Inflammatory macrophage treated with lipopolysaccharide for 1 hour (primary cell): Measurements from ENCODE around the gene SV2C.

ENCODE experiments used
- DNase-seq, 2 donors: peaks; one replicate each; pipeline ENCODE4 v3.0.0-alpha.2; 2020 to 2022

Gene SV2C

DNA sequence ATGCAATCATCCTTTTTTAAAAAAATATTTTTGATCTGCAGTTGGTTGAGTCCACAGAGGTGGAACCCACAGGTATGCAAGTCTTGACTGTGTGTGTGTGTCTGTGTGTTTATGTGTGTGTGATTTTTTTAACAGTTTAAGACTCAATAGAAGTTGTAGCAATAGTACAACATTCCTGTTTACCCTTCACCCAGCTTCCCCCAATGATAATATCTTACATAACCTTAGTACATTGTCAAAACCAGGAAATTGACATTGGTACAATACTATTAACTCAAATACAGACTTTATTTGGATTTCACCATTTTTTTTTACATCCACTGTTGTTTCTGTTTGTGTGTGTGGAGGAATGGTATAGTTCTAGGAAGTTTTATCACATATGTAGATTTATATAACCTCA is 81.8 kb downstream of the SV2C start:
- no peak for DNase-seq

DNA sequence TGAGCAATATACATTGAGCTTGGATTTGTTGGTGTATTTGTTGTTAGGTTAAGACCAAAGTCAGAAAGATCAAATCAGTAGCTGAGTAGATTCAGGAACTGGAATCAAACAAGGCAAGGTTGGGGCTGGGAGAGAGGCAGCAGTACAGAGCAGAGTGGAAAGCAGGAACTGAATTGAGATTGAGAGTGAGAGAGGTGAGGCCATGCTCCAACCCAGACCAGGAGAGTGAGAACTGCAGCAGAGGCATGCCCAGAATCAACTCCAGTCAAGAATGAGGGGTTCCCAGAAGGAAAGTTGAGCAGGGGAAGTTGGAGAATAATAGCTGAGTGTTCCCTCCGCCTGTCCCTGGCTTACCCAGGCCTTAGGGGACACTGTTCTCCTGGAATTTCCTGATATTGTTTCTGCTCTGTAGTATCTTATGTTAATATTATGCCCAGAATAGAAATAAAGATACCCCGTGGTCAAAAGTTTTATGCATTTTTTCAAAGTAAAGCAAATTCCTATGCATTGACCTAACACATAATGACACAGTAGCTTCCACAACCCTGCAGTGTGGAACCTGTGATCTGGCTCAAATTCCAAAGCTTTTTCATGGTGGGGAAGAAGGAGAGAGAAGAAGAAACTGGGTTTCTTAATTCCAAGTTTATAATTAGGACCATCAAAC is 82.7 kb downstream of the SV2C start:
- DNase-seq: no peak

DNA sequence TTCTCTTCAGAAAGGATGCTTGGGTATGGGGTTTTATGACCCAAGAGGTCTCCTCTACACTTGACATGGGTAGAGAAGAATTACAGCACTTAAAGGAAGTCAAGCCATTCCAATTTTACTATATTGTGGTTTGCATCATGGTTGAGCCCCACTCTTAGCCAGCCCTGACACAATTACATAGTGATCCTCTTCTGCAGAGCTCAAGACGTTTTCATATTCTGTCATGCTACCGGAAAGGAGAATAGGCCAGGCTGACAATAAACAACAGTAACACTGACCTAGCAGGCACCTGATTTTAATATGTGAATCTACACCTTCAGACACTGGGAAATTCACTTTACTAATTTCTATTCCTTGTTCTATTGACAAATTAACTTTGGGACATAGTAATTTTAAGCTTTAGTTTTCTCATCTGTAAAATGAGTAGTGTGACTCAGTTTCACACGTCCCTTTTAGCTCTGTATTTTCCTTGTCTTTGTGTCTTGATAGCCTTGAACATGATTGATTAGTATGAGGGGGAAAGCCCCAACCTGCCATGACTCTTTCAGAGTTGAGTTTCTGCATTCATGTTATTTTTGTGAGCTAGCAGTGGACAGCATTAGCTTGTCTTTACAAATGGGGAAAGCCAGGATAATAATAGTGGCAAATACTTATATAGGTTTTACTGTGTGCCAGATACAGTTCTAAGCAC is 83.8 kb downstream of the SV2C start:
- DNase-seq: no peak

DNA sequence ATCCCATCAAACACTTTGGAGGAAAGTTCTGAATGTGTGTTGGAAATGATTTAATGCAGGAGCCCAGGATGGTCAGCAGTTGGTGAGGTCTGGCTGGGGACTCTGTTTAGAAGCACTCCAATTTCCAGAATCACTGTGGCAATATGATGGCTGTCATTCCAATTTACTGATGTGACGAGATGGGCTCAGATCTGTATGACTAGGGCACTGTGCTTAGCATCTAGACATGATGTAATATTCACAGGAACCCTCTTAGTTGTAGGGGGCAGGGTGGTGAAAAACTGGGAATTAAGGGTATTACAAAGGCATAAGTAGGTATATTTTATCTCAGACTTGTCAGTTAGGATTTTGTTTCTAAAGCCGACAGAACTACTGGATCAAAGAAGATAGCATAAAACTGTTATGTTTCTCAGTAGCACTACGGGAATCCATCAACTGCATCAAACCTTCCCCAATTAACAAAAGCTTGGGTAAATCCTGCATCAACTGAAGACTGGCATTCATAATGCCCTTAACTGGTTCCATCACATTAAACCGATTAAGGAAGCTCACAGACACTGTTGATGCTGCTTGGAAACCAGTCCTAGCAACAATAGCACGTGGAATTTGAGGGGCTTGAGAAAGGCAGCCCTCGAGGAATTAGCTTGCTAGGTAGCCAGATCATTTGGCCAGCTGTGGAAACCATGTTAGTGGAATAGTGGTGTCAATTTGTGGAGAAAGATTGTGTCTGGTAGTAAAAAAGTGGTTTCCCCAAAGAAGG is 86.1 kb downstream of the SV2C start:
- DNase-seq: no peak

DNA sequence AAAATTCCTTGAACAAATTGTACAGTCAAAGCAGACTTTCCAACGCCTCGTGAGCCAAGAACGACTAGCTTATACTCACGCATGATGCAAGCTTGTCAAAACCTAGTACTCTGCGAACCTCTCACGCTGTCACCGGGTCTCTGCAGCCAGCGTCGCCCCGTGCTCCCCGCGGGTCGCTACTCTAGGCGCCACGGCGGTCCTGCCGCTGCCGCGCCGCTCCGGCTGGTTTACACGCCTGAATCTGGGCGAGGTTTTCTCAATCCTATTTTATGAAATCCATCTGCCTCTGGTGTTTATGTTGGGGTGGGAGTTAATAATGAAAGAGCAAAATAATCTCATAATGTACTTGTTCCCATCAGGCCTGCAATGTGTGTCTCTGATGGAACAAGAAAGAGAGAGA is 90.9 kb downstream of the SV2C start:
- no peak for DNase-seq

DNA sequence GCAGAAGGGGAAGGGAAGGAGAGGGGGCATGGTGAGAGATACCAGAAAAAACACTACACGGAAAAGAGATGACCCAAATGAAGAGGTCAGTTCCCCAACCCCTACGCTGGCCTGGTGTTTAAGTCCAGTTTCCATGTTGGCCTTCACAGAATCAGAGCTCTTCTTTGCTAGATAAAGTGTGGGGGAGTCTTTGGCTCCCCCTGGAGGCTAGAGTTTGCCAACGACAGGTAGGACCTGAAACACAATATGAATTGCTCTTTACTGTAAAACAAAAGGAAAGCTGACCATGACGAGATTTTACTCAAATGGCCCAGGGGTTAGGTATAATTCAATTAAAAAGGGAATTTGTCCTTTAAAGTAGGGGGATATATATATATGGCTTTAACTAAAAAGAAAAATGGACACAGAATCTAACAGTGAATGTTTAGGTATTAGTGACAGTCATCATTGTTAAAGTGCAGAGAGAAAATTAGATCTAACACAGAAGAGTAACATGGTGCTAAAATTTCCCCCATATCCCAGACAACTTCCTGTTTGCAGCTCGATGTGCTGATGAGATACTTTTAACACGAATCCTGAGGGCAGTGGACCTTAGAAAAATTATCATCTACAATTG is 92.0 kb downstream of the SV2C start:
- peak; percentile 9 to 64 for DNase-seq

DNA sequence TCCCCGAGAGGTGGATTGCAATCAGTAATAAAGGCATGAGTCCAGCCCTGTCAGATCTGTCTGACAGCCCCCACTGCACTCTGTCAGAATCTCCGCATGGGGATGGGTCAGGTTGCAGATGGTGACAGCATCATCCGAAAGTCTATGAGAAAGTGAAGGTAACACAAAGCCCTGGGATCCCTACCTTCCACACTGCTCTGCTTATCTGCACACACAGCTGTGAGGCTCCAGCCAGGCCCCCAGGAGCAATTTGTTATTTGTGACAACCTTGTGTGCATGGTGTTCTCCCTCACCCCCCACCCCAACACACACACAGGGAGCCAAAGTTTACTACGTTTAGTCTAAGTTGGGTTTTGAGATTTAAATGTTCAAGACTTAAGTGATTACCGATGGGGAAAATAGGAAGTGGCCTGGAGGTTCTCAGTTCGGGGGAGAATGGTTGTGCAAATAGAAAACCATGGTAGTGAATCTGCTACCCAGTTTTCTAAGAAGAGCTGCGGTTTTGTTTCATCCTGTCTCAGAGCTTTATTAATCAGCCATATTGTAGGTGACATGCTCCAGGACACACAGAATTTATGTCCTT is 92.7 kb downstream of the SV2C start:
- peak in 1 of 2 donors; percentile 27 for DNase-seq

DNA sequence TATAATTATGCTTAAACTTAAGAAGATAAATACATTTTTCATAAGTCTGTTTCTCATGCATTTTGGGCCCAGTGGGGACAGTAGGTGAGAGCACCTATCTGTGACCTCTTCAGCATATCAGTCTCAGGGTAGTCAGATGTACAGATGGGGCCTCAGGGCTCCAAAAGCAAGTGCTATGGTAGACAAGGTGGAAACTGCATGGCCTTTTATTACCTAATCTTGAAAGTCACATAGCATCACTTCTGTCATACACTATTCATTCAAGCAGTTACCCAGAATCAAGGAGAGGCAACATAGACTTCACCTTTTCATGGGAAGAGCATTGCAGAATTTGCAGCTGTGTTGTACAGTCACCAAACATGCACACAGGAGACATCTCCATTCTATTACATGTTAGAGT is 94.8 kb downstream of the SV2C start:
- DNase-seq: no peak

DNA sequence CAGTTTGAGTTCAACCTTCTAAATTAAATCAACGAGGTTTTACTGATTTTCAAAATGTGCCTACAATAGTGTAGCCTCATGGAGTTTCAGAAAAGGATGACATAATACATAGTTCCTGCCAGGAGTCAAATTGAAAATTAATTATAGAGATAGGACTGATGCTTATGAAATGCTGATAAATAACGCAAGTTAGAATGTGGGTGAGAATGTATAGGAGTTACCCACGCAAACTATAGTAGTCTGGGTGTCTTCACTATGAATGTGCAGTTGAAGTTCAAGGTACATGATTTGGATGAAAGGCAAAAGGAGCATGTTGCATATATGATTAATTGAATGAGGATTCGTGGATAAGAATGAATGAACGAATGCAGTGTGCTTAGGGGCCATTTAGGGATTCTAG is 95.7 kb downstream of the SV2C start:
- no peak for DNase-seq

DNA sequence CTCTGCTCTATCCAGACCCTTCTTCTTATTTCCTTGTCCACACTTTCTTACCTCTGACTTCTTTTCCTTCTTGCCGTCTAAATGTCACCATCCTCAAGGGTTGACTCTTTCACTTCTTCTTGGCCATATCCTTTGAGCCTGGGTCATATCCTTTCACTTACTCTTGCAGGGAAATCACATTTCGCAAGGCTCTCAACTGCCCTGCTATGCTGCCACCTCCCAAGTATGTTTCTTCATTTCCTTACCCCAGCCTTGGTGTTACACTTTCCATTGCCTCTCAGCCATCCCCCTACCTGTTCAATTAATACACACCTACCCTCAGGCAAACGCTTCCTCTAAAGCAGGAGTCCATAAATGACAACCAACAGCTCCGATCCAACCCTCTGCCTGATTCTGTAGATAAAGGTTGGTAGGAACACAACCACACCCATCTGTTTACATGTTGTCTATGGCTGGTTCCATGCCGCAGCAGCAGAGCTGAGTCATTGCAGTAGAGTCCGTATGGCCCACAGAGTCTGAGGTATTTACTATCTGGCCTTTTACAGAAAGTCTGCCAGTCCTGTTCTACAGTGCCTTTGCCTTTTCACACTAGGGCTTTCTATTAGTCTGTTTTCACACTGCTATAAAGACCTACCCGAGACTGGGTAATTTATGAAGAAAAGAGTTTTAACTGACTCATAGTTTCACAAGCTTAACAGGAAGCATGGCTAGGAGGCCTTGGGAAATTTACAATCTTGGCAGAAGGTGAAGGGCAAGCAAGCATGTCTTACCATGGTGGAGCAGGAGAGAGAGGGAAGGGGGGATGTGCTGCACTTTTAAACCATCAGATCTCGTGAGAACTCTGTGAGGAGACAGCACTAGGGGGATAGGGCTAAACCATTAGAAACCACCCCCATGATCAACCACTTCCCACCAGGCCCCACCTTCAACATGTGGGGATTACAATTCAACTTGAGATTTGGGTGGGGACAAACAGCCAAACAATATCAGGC is 97.9 kb downstream of the SV2C start:
- DNase-seq: peak; percentile 68 to 69

DNA sequence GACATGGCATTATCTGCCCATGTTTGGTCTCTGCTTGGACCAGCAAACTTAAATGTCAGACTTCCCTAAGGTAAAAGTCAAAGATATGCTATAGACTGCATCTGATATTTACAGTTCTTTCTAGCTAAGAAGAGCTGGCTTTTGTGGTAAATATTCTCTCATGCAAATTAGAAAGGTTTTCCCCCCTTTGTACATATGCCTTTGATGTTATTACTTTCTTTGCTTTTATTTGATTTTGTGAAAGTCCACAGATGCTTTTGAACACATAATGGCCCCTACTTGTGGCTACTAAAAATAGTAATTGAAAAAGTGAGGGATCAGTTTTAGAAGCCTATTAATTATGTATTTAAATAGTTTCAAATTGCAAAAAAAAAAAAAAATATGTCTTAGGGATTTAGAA is 104.2 kb downstream of the SV2C start:
- DNase-seq: no peak

DNA sequence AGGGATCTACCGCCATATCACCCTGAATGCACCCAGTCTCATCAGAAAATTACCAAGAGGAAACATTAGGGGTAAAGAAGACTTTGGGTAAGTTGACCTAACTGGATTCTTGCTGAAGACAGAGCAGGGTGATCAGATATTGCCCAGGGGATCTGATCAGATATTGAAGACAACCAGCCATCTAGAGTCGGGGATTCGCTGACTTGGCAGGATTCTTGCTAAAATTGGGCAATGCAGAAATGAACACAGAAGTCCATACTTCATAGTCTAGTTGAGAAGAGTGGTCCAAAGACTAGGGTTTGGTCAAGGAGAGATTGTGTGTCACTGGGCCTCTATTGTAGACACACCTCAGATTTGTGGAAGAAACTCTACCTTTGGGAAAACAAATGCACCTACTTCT is 107.2 kb downstream of the SV2C start:
- DNase-seq: no peak

DNA sequence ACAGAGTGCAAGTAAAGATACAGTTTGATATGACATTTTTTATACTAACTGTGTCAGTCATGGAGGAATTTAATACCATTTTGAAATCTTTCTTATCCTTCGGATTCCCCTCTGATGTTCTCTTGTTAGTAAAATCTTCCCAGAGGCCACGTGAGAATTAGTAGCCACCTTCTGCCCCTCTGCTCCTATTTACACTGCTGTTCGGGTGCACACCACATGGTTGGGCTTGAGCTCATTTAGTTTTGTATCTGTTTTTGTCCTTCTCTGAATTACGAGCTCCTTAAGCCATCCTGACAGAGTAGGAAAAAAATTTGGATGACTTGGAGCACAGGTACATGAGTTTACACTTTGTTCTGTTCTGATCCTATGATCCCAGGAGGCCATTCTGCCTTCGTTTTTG is 109.7 kb downstream of the SV2C start:
- DNase-seq: no peak

DNA sequence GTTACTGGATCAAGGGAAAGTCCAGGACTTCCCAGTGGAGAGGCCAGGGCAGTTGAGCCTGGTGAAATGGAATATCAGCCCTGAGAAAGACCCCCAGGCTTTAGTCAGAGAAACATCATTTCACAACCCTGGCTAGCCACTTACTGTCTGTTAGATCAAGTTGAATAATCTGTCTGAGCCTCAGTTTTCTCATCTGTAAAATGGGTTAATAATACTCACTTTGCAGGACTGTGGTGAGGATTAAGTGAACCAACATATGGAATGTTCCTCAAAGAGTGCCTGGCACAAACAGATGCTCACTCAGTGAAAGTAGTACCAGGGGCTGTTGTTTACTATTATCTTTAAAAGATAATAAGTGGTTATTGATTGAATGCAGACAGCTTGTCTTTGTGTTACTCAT is 110.5 kb downstream of the SV2C start:
- DNase-seq: no peak

DNA sequence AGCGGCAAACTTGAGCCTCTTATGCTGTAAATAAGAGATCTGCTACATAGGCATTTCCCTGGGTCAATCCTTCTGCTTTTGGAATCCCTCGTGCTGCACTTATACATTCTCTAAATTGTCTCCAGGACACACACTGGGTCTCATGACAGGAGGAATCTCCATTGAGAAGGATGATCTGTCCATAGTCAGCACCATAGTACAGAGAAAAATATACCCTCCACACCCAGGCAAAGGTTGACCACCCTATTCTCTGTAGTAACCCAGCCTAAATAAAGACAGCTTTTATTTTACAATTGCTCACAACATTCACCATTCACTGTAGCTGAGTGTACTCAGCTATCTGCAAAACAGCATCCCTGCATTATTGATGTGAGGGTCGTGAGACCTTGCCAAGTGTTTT is 111.2 kb downstream of the SV2C start:
- no peak for DNase-seq

DNA sequence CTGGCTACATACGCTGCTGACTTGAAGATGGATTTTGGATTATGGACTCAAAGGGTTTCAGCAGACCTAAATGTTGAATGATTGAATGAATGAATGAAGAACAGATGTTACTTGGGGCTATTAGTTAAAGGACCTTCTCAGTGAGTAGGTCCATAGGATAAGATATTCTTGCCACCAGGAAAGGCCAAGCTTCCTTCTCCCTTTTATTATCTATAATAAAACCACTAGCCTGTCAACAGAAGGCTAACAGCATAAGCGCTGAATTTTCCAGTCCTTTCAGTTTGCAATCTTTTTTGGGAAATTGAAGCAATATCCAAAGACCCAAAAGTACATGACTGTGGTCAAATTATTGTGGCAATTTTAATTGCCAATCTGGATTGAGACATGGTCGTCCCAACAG is 113.3 kb downstream of the SV2C start:
- DNase-seq: no peak

DNA sequence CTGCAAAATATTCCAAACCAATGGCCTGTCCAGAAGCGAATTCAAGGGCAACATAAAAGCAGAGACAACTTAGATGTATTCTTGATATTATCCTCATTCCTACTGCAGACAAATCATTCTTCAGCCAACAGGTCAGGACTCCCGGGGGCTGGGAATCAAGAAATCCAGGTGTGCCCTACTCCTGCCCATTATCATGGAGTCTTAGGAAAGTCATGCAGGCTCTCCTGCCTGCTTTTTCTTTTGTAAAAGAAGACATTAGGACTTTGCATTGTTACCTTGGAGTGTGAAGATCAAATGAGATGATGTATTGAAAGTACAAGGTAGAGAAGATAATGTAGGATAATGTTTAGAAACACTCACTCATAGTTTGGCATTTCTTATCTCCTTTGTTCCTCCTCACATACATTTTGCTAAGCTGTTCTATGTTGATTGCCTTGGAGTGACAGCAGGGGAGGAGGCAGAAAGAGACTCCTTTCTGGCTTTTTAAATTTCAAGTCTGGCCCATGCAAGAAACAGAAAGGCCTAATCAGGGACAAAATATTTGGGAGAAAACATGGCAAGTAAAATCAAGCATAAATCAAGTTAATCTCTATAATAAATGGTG is 113.8 kb downstream of the SV2C start:
- DNase-seq: no peak

DNA sequence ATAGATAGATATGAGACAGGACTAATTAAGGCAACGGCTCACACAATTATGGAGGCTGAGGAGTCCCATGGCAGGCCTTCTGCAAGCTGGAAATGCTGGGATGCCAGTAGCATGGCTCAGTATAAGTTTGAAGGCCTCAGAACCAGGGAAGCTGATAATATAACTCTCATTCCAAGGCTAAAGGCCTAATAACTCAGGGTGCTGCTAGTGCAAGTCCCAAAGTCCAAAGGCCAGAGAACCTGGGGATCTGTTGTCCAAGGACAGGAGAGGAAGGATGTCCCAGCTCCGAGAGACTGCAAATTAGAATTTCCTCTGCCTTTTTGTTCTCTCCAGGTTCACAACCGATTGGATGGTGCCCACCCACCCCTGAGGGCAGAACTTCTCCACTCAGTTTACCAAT is 114.5 kb downstream of the SV2C start:
- DNase-seq: no peak

DNA sequence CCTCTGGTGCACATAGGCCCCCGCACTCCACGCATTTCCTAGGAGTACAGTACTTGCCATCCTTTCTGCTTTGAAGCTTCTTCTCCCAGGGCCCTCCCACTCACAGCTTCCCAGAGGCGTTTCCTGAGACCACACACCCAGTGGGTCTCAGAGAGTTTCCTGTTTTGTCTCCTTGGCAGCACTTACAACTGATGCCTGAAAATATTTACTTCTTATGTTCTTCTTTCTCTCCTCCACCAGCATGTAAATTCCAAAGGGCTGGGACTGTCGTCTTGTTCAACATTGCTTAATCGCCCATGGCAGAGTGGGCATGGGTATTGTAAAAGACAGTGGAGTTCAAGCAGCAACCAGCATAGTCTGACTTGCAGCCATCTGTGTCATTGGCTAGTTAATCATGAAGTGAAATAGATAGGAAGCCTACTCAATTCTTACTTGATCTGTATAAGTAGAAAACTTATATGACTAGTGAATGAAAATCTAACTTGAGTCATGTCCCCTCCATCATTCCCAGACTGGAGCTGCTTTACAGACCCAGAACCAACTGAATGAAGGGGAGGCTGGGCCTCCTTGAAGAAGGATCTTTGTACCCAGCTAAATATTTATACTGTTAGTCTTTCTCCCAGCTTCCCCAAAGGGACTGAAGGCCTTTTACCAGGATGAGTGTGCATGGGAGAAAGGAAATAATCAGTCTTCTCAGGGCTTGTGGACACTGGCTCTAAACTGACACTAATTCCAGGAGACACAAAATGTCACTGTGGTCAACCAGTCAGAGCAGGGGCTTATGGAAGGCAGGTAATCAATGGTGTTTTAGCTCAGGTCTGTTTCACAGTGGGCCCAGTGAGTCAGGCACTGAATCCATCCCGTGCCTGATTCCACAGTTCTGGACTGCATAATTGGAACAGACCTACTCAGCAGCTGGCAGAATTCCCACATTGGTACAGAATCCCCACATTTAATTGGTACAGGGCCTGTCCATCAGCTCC is 116.4 kb downstream of the SV2C start:
- peak; percentile 34 to 47 for DNase-seq

DNA sequence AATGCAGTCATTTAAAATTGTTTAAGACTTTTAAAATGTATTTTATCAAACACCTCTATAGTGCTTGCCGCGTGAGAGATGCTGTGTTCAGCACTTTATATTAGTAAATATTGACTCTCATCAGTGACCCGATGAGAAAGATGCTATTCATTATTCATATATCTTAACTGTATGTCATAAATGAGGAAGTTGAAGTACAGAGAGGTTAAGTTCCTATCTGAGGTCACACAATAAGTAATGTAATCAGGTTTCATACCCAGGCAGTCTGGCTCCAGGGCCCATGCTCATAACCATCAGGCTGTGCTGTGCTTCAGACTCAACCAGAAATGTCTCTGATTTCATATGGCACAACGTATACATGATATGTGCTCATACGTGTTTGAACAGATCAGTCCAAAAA is 119.0 kb downstream of the SV2C start:
- DNase-seq: peak; percentile 29 to 35
